Aorta (tissue), 5 donors: ENCODE results near the gene GMCL2. TPM values are rescaled to one million over a fixed set of nuclear protein-coding genes. Genes with fewer than 3 reads are reported as not detected.

Source experiments
- ATAC-seq: fragments of 200-7000 bp; cut with Tn5 transposase; one replicate; pipeline ENCODE4 v1.9.1; 2022; ENCODE audit warnings: moderate library complexity; ENCODE audit not compliant: low FRiP score
- DNase-seq, 2 donors: peaks; one replicate each; pipeline ENCODE4 v3.0.0-alpha.2; 2020
- H3K27ac ChIP-seq, 2 donors: one replicate each; pipeline ENCODE4 v1.5.1; 2013; ENCODE audit warnings: low read length in 2 of 2, mild to moderate bottlenecking in 2 of 2, moderate library complexity in 2 of 2, control low read depth in 1 of 2, inconsistent platforms in 1 of 2, low read depth in 1 of 2
- H3K27me3 ChIP-seq, 2 donors: one replicate each; pipeline ENCODE4 v1.6.1; 2013; ENCODE audit warnings: control low read depth in 1 of 2, low read length in 1 of 2, mild to moderate bottlenecking in 1 of 2, moderate library complexity in 1 of 2; ENCODE audit not compliant: insufficient read depth in 2 of 2, control insufficient read depth in 1 of 2
- H3K36me3 ChIP-seq, 2 donors: one replicate each; pipeline ENCODE4 v1.6.1; 2013; ENCODE audit warnings: control low read depth in 1 of 2, low read length in 1 of 2, mild to moderate bottlenecking in 1 of 2; ENCODE audit not compliant: insufficient read depth in 2 of 2, control insufficient read depth in 1 of 2
- H3K4me1 ChIP-seq, 2 donors: one replicate each; pipeline ENCODE4 v1.6.1; 2013; ENCODE audit warnings: low read length in 2 of 2, control low read depth in 1 of 2, mild to moderate bottlenecking in 1 of 2, moderate library complexity in 1 of 2; ENCODE audit not compliant: insufficient read depth in 2 of 2, control insufficient read depth in 1 of 2
- H3K4me3 ChIP-seq, 2 donors: one replicate each; pipeline ENCODE4 v1.5.1; 2013; ENCODE audit warnings: low read length in 2 of 2, control low read depth in 1 of 2, mild to moderate bottlenecking in 1 of 2
- H3K9me3 ChIP-seq: one replicate; pipeline ENCODE4 v1.6.1; 2013; ENCODE audit warnings: mild to moderate bottlenecking, low read length; ENCODE audit not compliant: control insufficient read depth
- WGBS, 2 donors: extraction: QIAGEN DNeasy Blood & Tissue Kit; methylation state at CpG; one replicate each; pipeline ENCODE4 v1.1.7; 2013; 5-methylcytosine and 5-hydroxymethylcytosine counted together
- intact Hi-C, 2 donors: fragments of 100-400 bp; cut with DNase I; formaldehyde crosslinking; loops; one replicate each; pipeline versions ENCODE4 v1.14.2 to v1.15.0; 2022
- polyA plus RNA-seq, 2 donors: library from polyadenylated mRNA; stranded (reverse); fragments of 200-250 nt; gene quantifications; one replicate each; pipeline ENCODE4 v1.2.3, GENCODE V29; 2013
- total RNA-seq, 2 donors: library from RNA; stranded (reverse); fragmentation: NEBNext Ultra II Directional; extraction: Animal tissue kit (Norgen Biotek cat#: 25700); gene quantifications; one replicate each; pipeline ENCODE4 v1.2.1, GENCODE V29; 2021
- donor health status: healthy with polysubstance abuse.
- donor health status: Bipolar disorder and iron deficiency.
- donor health status: DM: no; HTN: no; CAD: no.
- donor health status: DM: no; HTN: no; CAD: no.
- donor health status: DM: yes; HTN: yes; CAD: no.

The GMCL2 gene
- total and polyA plus RNA-seq, 4 donors, result not detected

- ATAC-seq, result no peak
- intact Hi-C loops, result no loop called here
- WGBS, 2 donors, result 72 to 83% methylated on average over 4 of the region's 4 CpGs
Observed at GRCh38 chr5:178191661-178192060, 4.5 kb upstream of the GMCL2 start.

GRCh38 chr5:178189433-178189832 lies 2.3 kb upstream of the GMCL2 start:
- Histone ChIP-seq H3K9me3 (no peaks in the 10 kb centered on the region), H3K27me3 (no peaks in the 10 kb centered on the region), H3K4me1 (no peaks in the 10 kb centered on the region), H3K36me3 (no peaks in the 10 kb centered on the region), H3K4me3 (no peak overlapping the region), H3K27ac (no peak overlapping the region)
- DNase-seq (no peak), ATAC-seq (no peak)
- intact Hi-C loops, result no loop called here
- 45 to 46% methylated on average over 2 of the region's 2 CpGs for WGBS, 2 donors

More at GRCh38 chr5:178191661-178192060, 4.5 kb upstream of the GMCL2 start:
- Histone ChIP-seq H3K27ac (no peak overlapping the region), H3K9me3 (no peaks in the 10 kb centered on the region), H3K4me1 (no peaks in the 10 kb centered on the region), H3K4me3 (no peak overlapping the region), H3K36me3 (no peaks in the 10 kb centered on the region), H3K27me3 (no peaks in the 10 kb centered on the region)
- no peak for DNase-seq

DNA sequence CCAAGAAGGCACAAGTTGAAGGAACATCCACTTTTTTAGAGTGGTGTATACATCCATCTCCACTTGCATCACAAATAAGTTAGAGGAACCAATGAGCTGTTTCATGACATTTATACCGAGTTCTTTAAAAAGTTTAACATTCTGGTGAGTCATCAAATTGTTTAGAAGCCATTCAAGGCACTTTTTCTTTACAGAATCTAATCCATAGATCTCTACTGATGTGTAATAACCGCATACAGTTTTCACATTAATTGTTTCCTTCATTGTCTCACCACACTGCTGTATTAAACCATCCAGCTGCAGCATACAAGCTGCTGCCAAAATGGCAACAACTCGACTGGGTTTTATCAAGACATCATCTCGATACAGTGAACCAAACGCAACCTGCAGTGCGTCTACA lies 744 bp downstream of the GMCL2 start:
- H3K4me3 ChIP-seq, result no peak overlapping the region
- 60% methylated on average over 6 of the region's 6 CpGs for WGBS, 2 donors
- H3K27me3 ChIP-seq, result no peaks in the 10 kb centered on the region
- no peak for ATAC-seq
- no peak for DNase-seq
- H3K4me1 ChIP-seq, result no peaks in the 10 kb centered on the region
- intact Hi-C loops, result no loop called here
- H3K9me3 ChIP-seq, result no peaks in the 10 kb centered on the region
- no peaks in the 10 kb centered on the region for H3K36me3 ChIP-seq
- no peak overlapping the region for H3K27ac ChIP-seq

DNA sequence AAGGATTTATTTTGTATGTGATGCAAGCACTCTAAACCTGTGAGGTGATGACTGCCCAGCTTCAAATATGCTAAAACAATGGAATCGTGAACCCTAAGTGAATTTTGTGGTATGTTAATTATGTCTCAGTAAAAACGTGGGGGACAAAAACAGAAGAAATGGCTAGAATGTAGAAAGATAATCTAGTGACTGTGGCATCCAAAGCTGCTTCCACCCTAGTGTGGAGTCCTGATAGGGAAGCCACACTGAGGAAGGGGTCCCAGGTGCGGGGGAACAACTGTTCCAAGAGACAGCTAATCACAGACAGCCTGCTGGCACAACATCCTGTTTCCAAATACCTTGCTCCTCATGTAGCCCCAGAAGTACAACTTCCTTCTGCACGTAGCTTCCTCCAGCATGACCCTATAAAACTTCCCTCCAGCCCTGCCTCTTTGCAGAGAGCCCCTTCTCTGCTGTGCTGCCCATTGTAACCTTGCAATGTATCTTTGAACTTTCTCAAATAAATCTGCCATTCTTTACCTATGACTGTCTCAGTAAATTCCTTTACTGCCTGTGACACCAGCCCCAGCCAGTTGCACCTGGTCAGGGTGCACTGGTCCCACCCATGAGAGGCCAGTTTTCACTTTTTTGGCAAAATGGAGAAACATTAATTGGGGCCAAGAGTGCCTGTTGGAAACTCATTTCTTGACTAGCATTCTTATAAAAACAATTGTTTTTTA lies 4.9 kb downstream of the GMCL2 start:
- ATAC-seq (no peak), DNase-seq (no peak)
- H3K4me1 ChIP-seq, result no peaks in the 10 kb centered on the region
- no peaks in the 10 kb centered on the region for H3K27me3 ChIP-seq
- H3K27ac ChIP-seq, result no peak overlapping the region
- intact Hi-C loops, result no loop called here
- H3K9me3 ChIP-seq, result peaks cover 2% of the 10 kb centered on the region
- H3K36me3 ChIP-seq, result no peaks in the 10 kb centered on the region
- no peak overlapping the region for H3K4me3 ChIP-seq
- WGBS, 2 donors, result 45 to 47% methylated on average over 4 of the region's 4 CpGs

- Histone ChIP-seq H3K4me1 (no peaks in the 10 kb centered on the region), H3K36me3 (no peaks in the 10 kb centered on the region), H3K27me3 (no peaks in the 10 kb centered on the region), H3K9me3 (peaks cover 2% of the 10 kb centered on the region), H3K27ac (no peak overlapping the region), H3K4me3 (no peak overlapping the region)
- no peak for DNase-seq
- intact Hi-C loops, result no loop called here
- no peak for ATAC-seq
- WGBS, 2 donors, result 15 to 18% methylated on average over 9 of the region's 9 CpGs
Observed at GRCh38 chr5:178180141-178180863, 6.9 kb downstream of the GMCL2 start.

DNA sequence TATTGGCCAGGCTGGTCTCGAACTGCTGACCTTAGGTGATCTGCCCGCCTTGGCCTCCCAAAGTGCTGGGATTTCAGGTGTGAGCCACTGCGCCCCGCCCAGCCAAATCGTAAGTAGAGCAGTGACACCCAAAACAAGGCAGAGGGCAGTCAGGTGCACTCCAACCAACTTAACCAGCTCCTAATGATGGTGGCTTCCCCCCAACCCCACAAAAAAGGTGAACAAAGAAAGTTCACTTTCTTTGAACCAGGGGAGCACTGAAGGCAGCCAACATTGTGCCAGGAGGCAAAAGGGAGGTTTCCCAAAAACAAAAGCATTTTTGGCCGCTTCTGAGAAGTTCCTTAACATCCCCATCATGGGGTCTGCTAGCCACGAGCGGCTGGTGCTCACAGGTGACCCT lies 9.6 kb downstream of the GMCL2 start:
- intact Hi-C loops, result no loop called here
- DNase-seq (no peak), ATAC-seq (no peak)
- Histone ChIP-seq H3K4me3 (no peak overlapping the region), H3K4me1 (no peaks in the 10 kb centered on the region), H3K36me3 (no peaks in the 10 kb centered on the region), H3K9me3 (peaks cover 2% of the 10 kb centered on the region), H3K27me3 (no peaks in the 10 kb centered on the region), H3K27ac (no peak overlapping the region)
- 77 to 85% methylated on average over 8 of the region's 8 CpGs for WGBS, 2 donors

- ATAC-seq (no peak), DNase-seq (no peak)
- intact Hi-C loops, result no loop called here
- H3K9me3 ChIP-seq, result peaks cover 2% of the 10 kb centered on the region
- WGBS, 2 donors, result 62 to 76% methylated on average over 6 of the region's 6 CpGs
- H3K27ac ChIP-seq, result no peak overlapping the region
- no peak overlapping the region for H3K4me3 ChIP-seq
- no peaks in the 10 kb centered on the region for H3K36me3 ChIP-seq
- H3K4me1 ChIP-seq, result no peaks in the 10 kb centered on the region
- H3K27me3 ChIP-seq, result no peaks in the 10 kb centered on the region
Observed at GRCh38 chr5:178176791-178177190, 10.4 kb downstream of the GMCL2 start.

DNA sequence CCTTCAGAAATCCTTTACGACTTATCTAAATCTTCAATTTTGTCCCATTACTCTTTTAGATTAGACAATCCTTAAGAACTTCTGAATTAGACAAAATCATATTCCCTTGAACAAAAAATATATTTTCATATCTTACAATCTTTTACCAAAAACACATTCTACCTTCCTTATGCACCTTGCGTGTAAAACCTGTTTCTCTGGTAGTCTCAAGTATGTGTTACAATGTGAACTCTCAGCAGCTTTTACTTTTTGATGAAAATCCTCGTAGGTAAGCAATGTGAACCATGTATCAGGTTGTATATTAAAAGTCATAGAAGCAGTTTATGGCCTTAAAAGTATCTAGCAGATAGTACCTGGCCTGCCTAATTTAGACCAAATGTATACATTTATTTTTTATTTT lies 12.7 kb downstream of the GMCL2 start:
- no peaks in the 10 kb centered on the region for H3K27me3 ChIP-seq
- no peaks in the 10 kb centered on the region for H3K9me3 ChIP-seq
- no peak for ATAC-seq
- H3K4me1 ChIP-seq, result no peaks in the 10 kb centered on the region
- intact Hi-C loops, result no loop called here
- H3K4me3 ChIP-seq, result no peak overlapping the region
- WGBS, 2 donors, result 85 to 93% methylated on average over 3 of the region's 3 CpGs
- no peaks in the 10 kb centered on the region for H3K36me3 ChIP-seq
- H3K27ac ChIP-seq, result no peak overlapping the region
- DNase-seq, result no peak

DNA sequence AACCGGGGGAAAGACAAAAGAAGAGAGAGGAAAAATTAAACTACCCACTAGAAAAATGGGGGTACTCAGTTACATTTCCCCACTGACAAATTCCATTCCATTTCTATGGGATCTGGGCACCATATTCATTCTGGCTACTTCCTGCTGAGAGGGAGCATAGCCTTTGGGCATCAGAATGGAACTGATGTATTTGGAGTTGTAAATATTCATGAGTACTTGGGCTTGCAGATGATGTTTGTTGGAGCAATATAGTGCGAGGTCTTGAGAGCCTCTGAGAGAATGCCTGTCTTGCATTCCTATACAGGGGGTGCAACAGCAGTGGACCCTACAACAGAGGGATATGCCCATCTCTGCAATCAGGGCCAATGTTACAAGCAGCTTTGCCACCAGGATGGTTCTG lies 16.7 kb downstream of the GMCL2 start:
- no peaks in the 10 kb centered on the region for H3K27me3 ChIP-seq
- H3K4me1 ChIP-seq, result no peaks in the 10 kb centered on the region
- intact Hi-C loops, result no loop called here
- no peak for ATAC-seq
- H3K27ac ChIP-seq, result no peak overlapping the region
- WGBS, 2 donors, result 84 to 90% methylated on average over 2 of the region's 2 CpGs
- no peak for DNase-seq
- no peaks in the 10 kb centered on the region for H3K36me3 ChIP-seq
- H3K4me3 ChIP-seq, result no peak overlapping the region
- no peaks in the 10 kb centered on the region for H3K9me3 ChIP-seq
